HG02840 (cell line): Measurements from ENCODE around the gene YIF1A.
A peak's percentile ranks its signal among the peaks of the same experiment; 100 is the strongest.

Experiments used
- ATAC-seq: cut with Tn5 transposase; IDR thresholded peaks from one replicate; pipeline ENCODE4 v1.9.1; 2021; ENCODE audit warnings: mild to moderate bottlenecking, moderate library complexity, moderate number of reproducible peaks; ENCODE audit not compliant: unreplicated experiment, low FRiP score

Gene YIF1A

GRCh38 chr11:66288671-66289547 lies at the start of gene YIF1A:
Gene YIF1A (minus strand): TSS chr11:66289143. CDS start chr11:66288985, 158 bp downstream.
- ATAC-seq, result peak; percentile 89

- no peak for ATAC-seq
Observed at GRCh38 chr11:66337103-66337899, 48.4 kb upstream of the YIF1A start.

- no peak for ATAC-seq
Observed at GRCh38 chr11:66336234-66337102, 47.5 kb upstream of the YIF1A start, which contains the start of gene RIN1. Gene RIN1 (minus strand): TSS chr11:66336434. CDS start chr11:66336402, 32 bp downstream.

GRCh38 chr11:66335531-66336233 lies 46.7 kb upstream of the YIF1A start:
- ATAC-seq, result no peak

GRCh38 chr11:66334605-66335442 lies 45.9 kb upstream of the YIF1A start:
- no peak for ATAC-seq

GRCh38 chr11:66333896-66334604 lies 45.1 kb upstream of the YIF1A start:
- no peak for ATAC-seq

- no peak for ATAC-seq
Observed at GRCh38 chr11:66333220-66333877, 44.4 kb upstream of the YIF1A start.

- ATAC-seq, result no peak
Observed at GRCh38 chr11:66332371-66333219, 43.7 kb upstream of the YIF1A start.

GRCh38 chr11:66331542-66332370 lies 42.8 kb upstream of the YIF1A start:
- no peak for ATAC-seq

- no peak for ATAC-seq
Observed at GRCh38 chr11:66330931-66331330, 42.0 kb upstream of the YIF1A start.

- no peak for ATAC-seq
Observed at GRCh38 chr11:66329165-66329673, 40.3 kb upstream of the YIF1A start.

GRCh38 chr11:66328302-66329144 lies 39.6 kb upstream of the YIF1A start:
- no peak for ATAC-seq

GRCh38 chr11:66328031-66328301 lies 39.0 kb upstream of the YIF1A start:
- ATAC-seq, result no peak

GRCh38 chr11:66327171-66328030 lies 38.5 kb upstream of the YIF1A start:
- no peak for ATAC-seq
